DND-41 (cell line): Measurements from ENCODE around the gene ZBTB14.

Experiments used
- ATAC-seq: fragments of 200-7000 bp; cut with Tn5 transposase; 3 replicates; pipeline ENCODE4 v1.9.1; 2021; ENCODE audit warnings: low read depth; ENCODE audit not compliant: insufficient read depth
- DNase-seq: peaks from one replicate; pipeline ENCODE4 v3.0.0-alpha.2; 2020
- H2AFZ ChIP-seq: 2 replicates; pipeline ENCODE4 v1.6.0; 2012; ENCODE audit warnings: low read depth, low read length
- H3K27ac ChIP-seq: 2 replicates; pipeline ENCODE4 v1.5.1; 2012; ENCODE audit warnings: low read length, inconsistent platforms
- H3K27me3 ChIP-seq: fragments of 200-600 bp; sonication (generic); 2 replicates; pipeline ENCODE4 v1.6.0; 2012; ENCODE audit warnings: low read length, mild to moderate bottlenecking, inconsistent platforms; ENCODE audit not compliant: insufficient read depth, poor library complexity
- H3K36me3 ChIP-seq: 2 replicates; pipeline ENCODE4 v1.5.1; 2012; ENCODE audit warnings: low read length, inconsistent platforms; ENCODE audit not compliant: insufficient read depth
- H3K4me1 ChIP-seq: 2 replicates; pipeline ENCODE4 v1.5.1; 2012; ENCODE audit warnings: mild to moderate bottlenecking, low read length; ENCODE audit not compliant: insufficient read depth
- H3K4me2 ChIP-seq: 2 replicates; pipeline ENCODE4 v1.6.0; 2012; ENCODE audit warnings: mild to moderate bottlenecking, moderate library complexity, low read length, inconsistent platforms; ENCODE audit not compliant: insufficient read depth
- H3K4me3 ChIP-seq, 2 experiments: fragments of 200-600 bp in 1 of 2; shearing (Covaris generic) in 1 of 2; 2 replicates each; pipeline ENCODE4 v1.5.1; 2012 to 2016; ENCODE audit warnings: inconsistent platforms in 2 of 2, low read length in 2 of 2, mild to moderate bottlenecking in 2 of 2, low read depth in 1 of 2, moderate library complexity in 1 of 2
- H3K79me2 ChIP-seq: 2 replicates; pipeline ENCODE4 v1.6.0; 2012; ENCODE audit warnings: low read length, inconsistent platforms; ENCODE audit not compliant: insufficient read depth
- H3K9ac ChIP-seq: 2 replicates; pipeline ENCODE4 v1.6.0; 2012; ENCODE audit warnings: low read depth, mild to moderate bottlenecking, inconsistent platforms, low read length, moderate library complexity
- H3K9me3 ChIP-seq: 2 replicates; pipeline ENCODE4 v1.5.1; 2012; ENCODE audit warnings: low read length, moderate library complexity, mild to moderate bottlenecking, inconsistent platforms; ENCODE audit not compliant: insufficient read depth, severe bottlenecking
- H4K20me1 ChIP-seq: 2 replicates; pipeline ENCODE4 v1.6.0; 2012; ENCODE audit warnings: low read length; ENCODE audit not compliant: insufficient read depth
- CTCF ChIP-seq: IDR thresholded peaks from 2 replicates; pipeline ENCODE4 v1.5.1; 2012; ENCODE audit warnings: borderline replicate concordance, low read length, moderate library complexity, mild to moderate bottlenecking; ENCODE audit not compliant: poor library complexity, severe bottlenecking; ENCODE audit errors: extremely low read depth
- EZH2 ChIP-seq: IDR thresholded peaks from 3 replicates; pipeline ENCODE4 v1.6.1; 2012; ENCODE audit warnings: borderline replicate concordance, low read depth, mild to moderate bottlenecking, moderate library complexity, low read length, inconsistent platforms; ENCODE audit not compliant: severe bottlenecking

The ZBTB14 gene

GRCh38 chr18:5311301-5311989 is 15.9 kb upstream of the ZBTB14 start:
- H2AFZ ChIP-seq, result no peak overlapping the region
- no peak for DNase-seq

DNA sequence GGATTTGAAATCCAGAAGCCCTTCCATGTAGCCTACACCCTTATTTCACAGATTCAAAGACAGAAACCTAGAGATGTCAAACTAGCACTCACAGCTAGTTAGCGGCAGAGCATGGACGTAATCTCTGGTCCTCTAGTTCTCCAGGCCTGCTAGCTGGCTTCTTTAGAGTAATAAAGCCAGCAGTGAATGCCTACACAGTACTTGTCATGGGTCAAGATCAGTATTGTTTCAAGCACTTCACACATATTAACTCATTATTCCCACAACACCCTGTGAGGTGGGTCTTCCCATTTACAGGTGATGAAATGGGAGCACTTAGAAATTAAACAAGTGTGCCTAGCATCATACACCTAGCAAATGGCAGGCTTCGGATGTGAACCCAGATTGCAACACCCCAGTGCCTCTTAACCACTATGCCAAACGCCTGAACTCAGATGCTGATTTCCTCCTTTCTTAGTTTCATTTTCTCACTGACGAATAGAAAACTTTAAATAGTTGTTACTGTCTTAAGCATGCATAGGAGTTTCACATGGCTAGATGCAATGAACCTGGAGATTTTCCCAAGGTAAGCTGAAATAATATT is 14.5 kb upstream of the ZBTB14 start:
- H3K9me3 ChIP-seq, result peaks cover 5% of the 10 kb centered on the region
- H3K9ac ChIP-seq, result peak overlapping the region; percentile 41
- no peaks in the 10 kb centered on the region for H3K36me3 ChIP-seq
- peak overlapping the region; percentile 69 for H3K4me2 ChIP-seq
- H3K27me3 ChIP-seq, result no peaks in the 10 kb centered on the region
- H3K79me2 ChIP-seq, result no peaks in the 10 kb centered on the region
- H2AFZ ChIP-seq, result peak overlapping the region; percentile 85
- H3K4me3 ChIP-seq, result peak overlapping the region; percentile 12 to 50; a peak in 3 of 4 replicates
- DNase-seq (peak; percentile 57), ATAC-seq (peak; percentile 97)
- H3K4me1 ChIP-seq, result peaks cover 16% of the 10 kb centered on the region
- TF ChIP-seq EZH2 (no peak), CTCF (no peak)
- no peaks in the 10 kb centered on the region for H4K20me1 ChIP-seq
- peak overlapping the region; percentile 61 for H3K27ac ChIP-seq

More at GRCh38 chr18:5311301-5311989, 15.9 kb upstream of the ZBTB14 start:
- no peak for ATAC-seq
- Histone ChIP-seq H3K9me3 (peaks cover 5% of the 10 kb centered on the region), H3K9ac (no peak overlapping the region), H3K4me2 (no peak overlapping the region), H4K20me1 (no peaks in the 10 kb centered on the region), H3K27me3 (no peaks in the 10 kb centered on the region), H3K36me3 (no peaks in the 10 kb centered on the region), H3K79me2 (no peaks in the 10 kb centered on the region), H3K4me1 (peaks cover 16% of the 10 kb centered on the region), H3K4me3 (no peak overlapping the region), H3K27ac (no peak overlapping the region)
- TF ChIP-seq EZH2, result no peak
- no peak for TF ChIP-seq CTCF

DNA sequence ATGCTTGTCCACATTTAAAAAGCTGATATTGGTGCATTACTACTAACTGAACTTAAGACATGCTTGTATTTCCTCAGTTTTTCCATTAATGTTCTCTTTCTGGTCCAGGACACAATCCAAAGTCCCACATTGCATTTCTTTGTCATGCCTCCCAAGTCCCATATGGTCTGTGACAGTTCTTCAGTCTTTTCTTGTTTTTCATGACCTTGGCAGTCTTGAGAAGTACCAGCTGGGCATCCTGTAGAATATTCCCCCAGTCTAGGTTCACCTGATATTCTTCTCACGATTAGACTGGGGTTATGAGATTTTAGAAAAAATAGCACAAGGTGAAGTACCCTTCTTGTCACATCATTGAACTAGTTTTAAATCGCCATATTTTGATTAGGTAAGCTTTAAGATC is 10.3 kb upstream of the ZBTB14 start:
- Histone ChIP-seq H4K20me1 (no peaks in the 10 kb centered on the region), H3K27me3 (peaks cover 11% of the 10 kb centered on the region), H3K36me3 (no peaks in the 10 kb centered on the region), H3K79me2 (no peaks in the 10 kb centered on the region), H3K9ac (no peak overlapping the region), H3K27ac (no peak overlapping the region), H3K4me1 (peaks cover 16% of the 10 kb centered on the region), H3K4me3 (no peak overlapping the region), H3K9me3 (peaks cover 5% of the 10 kb centered on the region), H2AFZ (no peak overlapping the region), H3K4me2 (no peak overlapping the region)
- DNase-seq (no peak), ATAC-seq (no peak)
- TF ChIP-seq CTCF, result no peak
- TF ChIP-seq EZH2, result no peak
